ENCODE data around the gene FZR1. TPM values are rescaled to one million over a fixed set of nuclear protein-coding genes. Genes with fewer than 3 reads are reported as not detected.

FZR1 gene
- total RNA-seq, 1 experiment from 2014 or later = 31.1 TPM

DNA sequence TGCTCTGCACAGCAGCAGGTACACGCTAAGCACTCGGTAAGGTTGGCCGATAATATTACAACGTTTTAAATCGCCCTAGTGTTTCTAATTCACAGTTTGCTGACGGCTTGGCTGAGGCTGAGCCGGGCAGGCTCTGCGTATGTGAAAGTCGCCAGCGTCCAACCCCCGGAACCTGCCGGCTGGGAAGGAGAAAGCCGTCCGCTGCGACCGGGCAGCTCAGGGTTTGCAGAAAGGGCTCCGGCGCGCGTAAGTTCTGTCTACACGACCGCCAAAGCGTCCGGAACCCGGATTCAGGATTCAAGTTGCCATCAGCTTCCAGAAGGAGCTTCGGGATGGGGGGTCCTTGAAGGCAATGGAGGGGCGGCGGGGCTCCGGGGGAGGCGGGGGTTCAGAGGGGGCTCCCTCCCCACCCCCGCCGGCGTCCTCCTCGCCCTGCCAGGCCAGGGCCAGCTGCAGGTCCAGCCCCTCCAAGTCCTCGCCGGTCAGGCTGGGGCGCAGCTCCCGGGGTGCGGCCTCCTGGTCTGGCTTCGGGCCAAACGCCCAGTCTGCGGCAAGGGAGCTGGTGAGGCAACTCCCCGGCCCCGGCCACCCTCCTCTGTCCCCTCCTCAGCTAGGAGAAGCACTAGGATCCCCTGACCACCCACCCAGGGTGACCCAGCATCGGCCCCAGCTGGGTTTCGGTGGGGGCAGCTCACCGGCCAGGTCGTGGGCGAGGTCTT lies 23.4 kb upstream of the FZR1 start:
- DNase-seq = no peak
- peaks cover 13% of the 10 kb centered on the region for H3K27me3 ChIP-seq
- H3K4me3 ChIP-seq = no peak overlapping the region
- H3K9me3 ChIP-seq = no peaks in the 10 kb centered on the region
- no peaks in the 10 kb centered on the region for H3K36me3 ChIP-seq

DNA sequence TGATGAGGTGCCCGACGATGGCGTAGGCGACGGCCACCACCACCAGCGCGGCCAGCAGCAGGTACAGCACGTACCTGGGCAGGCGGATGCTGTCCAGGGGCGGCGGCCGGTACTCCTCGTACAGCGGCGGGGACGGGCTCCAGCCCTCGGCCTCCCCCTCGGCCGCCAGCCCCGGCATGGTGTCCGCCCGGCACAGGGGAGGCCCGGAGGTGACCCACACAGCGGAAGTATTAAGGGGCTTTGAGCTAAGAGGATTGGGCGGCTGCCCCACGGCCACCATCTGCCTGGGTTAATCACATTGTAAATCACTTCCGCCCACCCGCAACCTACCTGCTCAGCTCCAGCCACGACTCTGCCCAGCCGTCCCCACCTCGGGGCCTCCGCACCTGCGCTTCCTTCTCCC lies 22.9 kb upstream of the FZR1 start, which contains the start of gene SMIM44:
TSS of gene SMIM44 (minus strand) at position 216 of the 403 bp plus-strand sequence. CDS start at position 178, 38 bp downstream.
- Histone ChIP-seq H3K36me3 (no peaks in the 10 kb centered on the region), H3K4me3 (no peak within 1 kb of the TSS), H3K27me3 (peaks cover 13% of the 10 kb centered on the region), H3K9me3 (no peaks in the 10 kb centered on the region)
- DNase-seq = no peak

DNA sequence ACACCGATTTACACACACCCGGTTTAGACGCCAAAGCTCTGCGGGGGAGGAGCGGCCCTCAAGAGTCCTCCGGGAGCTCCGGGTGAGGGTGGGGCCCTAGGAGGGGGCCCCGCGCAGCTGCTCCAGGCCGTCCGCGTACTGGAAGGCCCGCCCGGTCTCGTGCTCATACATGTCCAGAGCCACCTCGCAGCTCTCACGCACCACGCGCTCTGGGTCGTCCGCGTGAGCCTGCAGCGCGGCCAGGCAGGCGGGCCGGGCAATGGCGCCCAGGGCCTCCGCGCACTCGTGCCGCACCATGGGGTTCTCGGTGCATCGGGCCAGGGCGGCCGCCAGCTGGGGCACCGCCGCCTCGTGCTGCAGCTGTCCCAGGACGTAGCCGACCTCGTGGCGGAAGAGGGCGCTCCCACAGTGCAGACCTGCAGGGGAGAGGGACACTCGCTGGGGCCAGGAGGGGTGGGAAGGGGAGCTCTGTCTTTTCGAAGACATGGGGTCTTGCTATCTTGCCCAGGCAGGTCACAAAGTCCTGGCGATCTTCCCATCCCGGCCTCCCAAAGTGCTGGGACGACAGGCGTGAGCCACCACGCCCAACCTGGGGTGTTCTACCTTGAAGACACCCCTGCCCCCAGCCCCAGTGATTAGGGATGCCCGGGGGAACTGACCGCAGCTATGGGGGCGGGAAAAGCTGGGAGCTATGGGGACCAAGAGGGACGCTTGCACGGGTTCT lies 14.6 kb upstream of the FZR1 start:
- no peaks in the 10 kb centered on the region for H3K9me3 ChIP-seq
- no peak for DNase-seq
- no peaks in the 10 kb centered on the region; the same call in 1 of the 2 replicates for H3K36me3 ChIP-seq
- H3K27me3 ChIP-seq = no peaks in the 10 kb centered on the region
- no peak overlapping the region for H3K4me3 ChIP-seq

DNA sequence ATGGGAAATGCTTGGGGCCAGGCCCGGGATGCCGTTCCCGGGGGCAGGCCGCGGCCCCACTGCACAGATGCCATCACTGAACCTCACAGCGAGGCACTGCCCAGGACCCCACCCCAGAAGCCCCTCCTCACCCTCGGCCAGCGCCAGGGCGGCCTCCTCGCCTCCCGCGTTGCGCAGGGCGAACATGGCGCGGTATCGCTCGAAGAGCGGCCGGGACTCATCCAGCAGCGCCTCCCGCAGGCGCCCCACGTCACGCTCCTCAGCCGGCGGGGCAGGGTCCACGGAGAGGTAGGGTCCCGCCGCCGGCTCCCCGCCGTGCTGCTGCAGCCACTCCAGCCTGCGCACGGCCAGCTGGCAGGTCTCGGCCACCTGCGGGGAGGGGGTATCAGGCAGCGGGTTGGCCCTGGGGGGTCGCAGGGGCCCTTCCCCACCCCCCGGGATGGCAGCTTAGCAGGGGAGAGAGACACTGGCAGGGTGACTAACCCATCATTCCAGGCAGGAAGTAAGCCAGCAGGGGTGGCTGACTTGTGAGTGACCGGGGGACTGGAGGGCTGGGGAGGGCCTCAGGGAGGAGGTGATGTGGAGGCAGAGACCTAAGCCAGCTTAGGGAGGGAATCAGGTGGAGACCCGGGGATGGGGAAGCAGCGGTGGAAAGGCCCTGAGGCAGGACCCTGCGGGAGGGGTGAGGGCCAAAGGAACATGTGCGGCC lies 13.8 kb upstream of the FZR1 start:
- DNase-seq = no peak
- Histone ChIP-seq H3K9me3 (no peaks in the 10 kb centered on the region), H3K36me3 (no peaks in the 10 kb centered on the region; the same call in 1 of the 2 replicates)

DNA sequence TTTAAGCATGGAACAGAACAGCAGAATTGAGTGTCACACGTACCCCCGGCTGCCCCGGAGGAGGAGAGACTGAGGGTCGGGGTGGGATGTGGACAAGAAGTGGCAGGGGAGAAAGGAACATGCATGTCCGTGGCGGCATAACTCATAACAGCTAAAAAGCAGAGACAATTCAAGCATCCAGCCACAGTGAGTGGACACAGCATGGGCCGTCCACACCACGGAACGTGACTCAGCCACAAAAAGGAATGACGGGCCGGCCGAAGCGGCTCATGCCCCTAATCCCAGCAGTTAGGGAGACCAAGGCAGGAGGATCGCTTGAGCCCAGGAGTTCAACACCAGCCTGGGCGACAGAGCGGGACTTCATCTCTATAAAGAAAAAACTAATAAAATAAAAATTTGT lies 13.2 kb upstream of the FZR1 start:
- no peak for DNase-seq
- no peaks in the 10 kb centered on the region; the same call in 1 of the 2 replicates for H3K36me3 ChIP-seq
- H3K27me3 ChIP-seq = no peaks in the 10 kb centered on the region
- no peaks in the 10 kb centered on the region for H3K9me3 ChIP-seq
- no peak overlapping the region for H3K4me3 ChIP-seq

More for the DNA sequence above, 13.8 kb upstream of the FZR1 start:
- Histone ChIP-seq H3K4me3 (no peak overlapping the region), H3K27me3 (no peaks in the 10 kb centered on the region)

DNA sequence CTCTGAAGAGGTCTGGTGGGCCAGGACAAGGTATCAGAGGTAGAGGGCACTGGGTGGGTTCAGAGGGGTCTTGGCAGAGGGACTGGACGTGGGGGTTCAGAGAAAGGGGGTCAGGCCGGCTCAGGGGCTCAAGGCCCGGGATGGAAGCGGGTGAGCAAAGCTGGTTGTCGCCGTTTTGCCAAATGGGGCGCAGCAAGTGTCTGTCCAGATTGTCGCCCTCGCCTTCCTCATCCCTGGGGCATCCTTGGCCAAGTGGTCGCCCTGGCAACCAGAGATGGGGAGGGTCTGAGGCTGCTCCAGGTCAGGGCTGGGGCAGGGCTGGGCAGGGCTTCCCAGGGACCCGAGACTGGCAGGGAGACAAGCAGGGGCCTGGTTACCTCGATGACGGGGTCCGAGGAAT lies 12.5 kb upstream of the FZR1 start:
- Histone ChIP-seq H3K4me3 (no peak overlapping the region), H3K36me3 (no peaks in the 10 kb centered on the region; the same call in 1 of the 2 replicates), H3K9me3 (no peaks in the 10 kb centered on the region), H3K27me3 (no peaks in the 10 kb centered on the region)
- no peak for DNase-seq

DNA sequence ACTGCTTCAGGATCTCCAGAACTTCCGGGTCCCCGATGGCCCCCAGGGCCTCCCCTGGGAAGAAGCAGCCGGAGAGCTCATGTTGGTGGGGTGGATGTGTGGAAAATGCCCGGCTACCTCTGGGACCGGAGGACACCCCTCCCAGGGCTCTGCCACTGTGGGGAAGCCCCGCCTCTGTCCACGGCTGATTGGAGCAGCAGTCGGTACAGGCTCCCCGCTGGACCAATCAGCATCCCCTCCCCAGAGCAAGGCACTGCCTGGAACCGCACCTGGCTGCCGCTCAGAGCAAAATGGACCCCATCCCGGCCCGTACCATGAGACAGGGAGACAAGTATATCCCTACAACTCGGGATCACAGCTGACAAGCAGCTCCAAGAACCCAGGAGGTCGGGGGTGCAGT lies 12.1 kb upstream of the FZR1 start:
- Histone ChIP-seq H3K36me3 (no peaks in the 10 kb centered on the region; the same call in 1 of the 2 replicates), H3K9me3 (no peaks in the 10 kb centered on the region), H3K4me3 (no peak overlapping the region), H3K27me3 (no peaks in the 10 kb centered on the region)
- no peak for DNase-seq

DNA sequence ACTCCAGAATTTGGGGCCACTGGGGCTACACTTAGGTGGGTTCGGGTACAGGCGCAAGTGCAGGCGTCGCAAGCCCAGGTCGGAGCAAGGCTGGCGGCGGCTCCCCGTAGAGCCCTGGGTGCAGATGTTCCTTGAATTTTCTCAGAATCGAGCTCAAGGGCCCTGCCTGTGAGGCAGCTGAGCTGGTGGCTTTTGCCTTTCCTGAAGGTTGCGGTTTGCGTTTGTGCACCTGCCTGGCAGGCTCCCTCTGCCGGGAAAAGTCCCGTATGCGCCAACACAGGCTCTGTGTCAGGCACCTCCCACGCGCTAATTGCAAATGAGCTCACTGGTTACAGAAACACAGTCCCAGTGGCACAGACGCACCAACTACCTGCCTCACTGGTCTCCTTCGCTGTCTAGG lies 11.6 kb upstream of the FZR1 start:
- Histone ChIP-seq H3K9me3 (no peaks in the 10 kb centered on the region), H3K4me3 (no peak overlapping the region)

DNA sequence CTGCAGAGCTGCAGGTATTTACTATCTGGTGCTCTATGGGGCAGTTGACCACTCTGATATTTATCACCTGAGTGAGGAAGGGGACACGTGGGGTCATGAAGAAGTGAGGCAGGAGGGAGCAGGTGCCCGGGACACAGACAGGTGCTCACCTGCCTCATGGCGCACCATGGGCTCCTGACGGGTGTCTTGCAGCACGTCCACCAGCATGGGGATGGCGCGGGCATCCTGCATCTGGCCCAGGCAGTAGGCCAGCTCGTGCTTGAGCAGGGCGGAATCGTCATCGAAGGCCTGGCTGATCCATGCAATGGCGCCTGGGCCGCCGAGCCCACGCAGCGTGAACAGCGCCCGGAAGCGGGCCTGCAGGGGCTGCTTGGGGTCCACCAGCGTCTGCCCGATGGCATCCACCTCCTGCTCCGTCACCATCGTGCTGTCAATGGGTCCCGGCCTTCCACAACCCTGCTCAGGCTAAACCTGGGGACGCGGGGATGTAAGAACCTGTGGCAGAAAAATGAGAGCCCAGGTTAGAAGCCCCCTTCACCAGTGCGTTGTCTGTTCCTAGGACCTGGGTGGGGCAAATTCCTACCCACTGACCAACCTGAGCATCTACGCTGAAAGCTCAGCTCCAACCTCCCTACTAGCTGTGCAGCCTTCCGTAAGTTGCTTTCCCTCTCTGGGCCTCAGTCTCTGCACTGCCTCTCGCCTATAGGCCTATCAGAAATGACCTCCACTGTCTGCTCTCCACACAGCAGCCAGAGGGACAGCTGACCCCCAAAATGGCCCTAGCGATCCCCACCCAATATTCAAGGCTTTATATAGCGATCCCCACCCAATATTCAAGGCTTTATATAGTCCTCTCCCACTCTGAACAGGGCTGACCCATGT lies 9.5 kb upstream of the FZR1 start:
- Histone ChIP-seq H3K27me3 (no peaks in the 10 kb centered on the region), H3K4me3 (no peak overlapping the region), H3K36me3 (no peaks in the 10 kb centered on the region; the same call in 1 of the 2 replicates), H3K9me3 (no peaks in the 10 kb centered on the region)
- DNase-seq = no peak

More for the DNA sequence above, 11.6 kb upstream of the FZR1 start:
- H3K36me3 ChIP-seq = no peaks in the 10 kb centered on the region; the same call in 1 of the 2 replicates
- H3K27me3 ChIP-seq = no peaks in the 10 kb centered on the region
- DNase-seq = no peak

DNA sequence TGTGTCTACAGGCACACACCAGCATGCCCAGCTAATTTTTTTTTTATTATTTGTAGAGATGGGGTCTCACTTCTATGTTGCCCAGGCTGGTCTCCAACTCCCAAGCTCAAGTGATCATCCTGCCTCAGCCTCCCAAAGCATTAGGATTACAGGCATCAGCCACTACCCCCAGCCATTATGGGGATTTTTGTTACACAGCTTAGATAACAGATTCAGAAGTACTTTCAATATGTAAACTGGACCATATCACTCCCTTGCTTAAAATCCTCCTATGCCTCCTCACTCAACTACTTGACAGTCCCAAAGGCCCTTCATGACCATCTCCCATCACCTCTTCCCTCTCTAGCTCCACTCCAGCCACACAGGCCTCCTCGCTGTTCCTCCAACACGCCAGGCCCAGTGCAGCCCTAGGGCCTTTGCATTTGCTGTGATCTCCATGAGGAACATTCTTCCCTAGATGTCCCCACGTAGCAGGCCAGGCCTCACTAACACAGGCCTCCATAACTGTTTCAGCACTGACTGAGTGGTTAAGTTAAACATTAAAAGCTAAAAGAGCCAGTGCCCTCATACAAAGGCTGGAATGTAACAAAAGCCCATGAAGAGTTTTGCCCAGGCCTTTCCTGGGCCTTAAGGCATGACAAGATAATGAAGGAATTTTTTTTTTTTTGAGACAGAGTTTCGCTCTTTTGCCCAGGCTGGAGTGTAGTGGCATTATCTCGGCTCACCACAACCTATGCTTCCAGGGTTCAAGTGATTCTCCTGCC lies 8.2 kb upstream of the FZR1 start:
- DNase-seq = no peak
- Histone ChIP-seq H3K27me3 (no peaks in the 10 kb centered on the region), H3K9me3 (no peaks in the 10 kb centered on the region), H3K36me3 (no peaks in the 10 kb centered on the region; the same call in 1 of the 2 replicates), H3K4me3 (no peak overlapping the region)

DNA sequence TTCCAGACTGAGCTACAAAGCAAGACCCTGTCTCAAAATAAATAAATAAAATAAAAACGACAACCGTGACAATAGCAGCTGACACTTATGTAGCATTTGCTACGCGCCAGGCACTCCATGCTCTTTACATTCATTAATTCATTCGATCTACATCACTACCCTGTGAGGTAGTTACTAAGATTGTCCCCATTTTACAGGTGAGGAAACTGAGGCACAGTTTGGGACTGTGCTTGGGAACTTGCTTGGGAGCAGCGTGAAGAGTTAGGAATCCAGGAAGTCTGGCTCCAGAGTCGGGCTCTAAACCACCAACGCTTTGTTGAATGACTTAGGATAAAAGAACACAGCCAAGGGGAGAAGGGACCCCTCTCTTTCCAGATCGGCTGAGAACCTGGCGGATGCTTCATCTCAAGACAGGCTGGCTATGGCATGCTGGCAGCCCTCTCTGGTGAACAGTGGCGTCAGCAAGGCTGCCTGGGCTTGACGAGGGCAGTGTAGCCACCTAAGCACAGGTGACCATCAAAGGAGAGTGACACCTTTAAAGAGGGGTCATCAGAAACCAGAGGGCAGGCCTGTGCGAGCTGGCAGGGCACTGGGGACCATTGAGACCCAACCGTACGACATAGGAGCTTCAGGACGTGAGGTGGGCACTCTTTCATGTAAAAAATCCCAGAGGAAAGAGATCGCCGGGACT lies 6.2 kb upstream of the FZR1 start:
- H3K4me3 ChIP-seq = peak overlapping the region; percentile 89
- no peak for DNase-seq
- no peaks in the 10 kb centered on the region for H3K27me3 ChIP-seq
- H3K9me3 ChIP-seq = no peaks in the 10 kb centered on the region
- no peaks in the 10 kb centered on the region; the same call in 1 of the 2 replicates for H3K36me3 ChIP-seq

DNA sequence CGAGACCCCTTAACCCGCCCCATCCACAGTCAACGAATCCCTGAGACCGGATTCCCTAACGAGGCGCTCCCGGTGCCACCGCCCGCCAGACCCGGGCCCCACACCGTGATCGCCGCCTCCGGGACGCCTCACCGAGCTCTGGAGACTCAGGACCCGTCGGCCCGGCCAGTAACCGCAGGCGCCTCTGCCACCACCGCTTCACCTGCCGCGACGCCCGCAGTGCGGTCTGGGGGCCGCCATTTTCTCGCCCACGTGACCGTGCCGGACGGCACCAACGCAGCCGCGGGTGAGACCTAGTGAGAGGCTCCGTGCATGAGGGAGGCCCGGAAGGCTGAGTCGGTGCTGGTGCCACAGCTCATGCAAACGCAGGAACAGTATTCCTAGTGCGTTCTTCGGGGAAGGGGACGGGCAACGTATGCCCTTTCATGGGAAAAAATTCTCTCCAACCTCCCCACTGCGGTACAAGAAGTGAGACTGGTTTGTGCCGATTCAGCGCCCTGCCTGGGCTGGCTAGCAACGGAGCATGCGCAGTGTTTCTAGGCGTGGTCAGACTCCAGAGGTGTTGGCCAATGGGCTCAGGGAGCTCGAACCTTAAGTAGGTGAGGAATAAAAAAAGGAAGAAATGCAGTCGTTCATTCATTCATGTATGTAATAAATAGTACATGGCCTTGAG lies 5.5 kb upstream of the FZR1 start, which contains the start of gene DOHH:
TSS of gene DOHH (minus strand) at position 246 of the 673 bp plus-strand sequence. CDS start 3,860 bp downstream, outside the sequence.
- Histone ChIP-seq H3K27me3 (no peaks in the 10 kb centered on the region), H3K4me3 (peak within 1 kb of the TSS; percentile 89), H3K9me3 (no peaks in the 10 kb centered on the region), H3K36me3 (no peaks in the 10 kb centered on the region; the same call in 1 of the 2 replicates)
- peak; percentile 88 for DNase-seq

DNA sequence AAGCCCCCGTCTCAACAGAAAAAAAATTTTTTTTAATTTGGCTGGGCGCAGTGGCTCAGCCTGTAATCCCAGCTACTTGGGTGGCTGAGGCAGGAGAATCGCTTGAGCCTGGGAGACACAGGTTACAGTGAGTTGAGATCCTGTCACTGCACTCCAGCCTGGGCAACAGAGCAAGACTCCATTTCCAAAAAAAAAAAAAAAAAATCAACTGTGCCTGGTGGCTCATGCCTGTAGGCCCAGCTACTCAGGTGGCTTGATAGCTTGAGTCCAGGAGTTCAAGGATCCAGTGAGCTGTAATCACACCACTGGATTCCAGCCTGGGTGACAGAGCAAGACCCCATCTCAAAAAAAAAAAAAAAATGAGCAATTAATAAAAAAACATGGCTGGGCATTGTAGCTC lies 4.3 kb upstream of the FZR1 start:
- no peaks in the 10 kb centered on the region for H3K27me3 ChIP-seq
- DNase-seq = no peak
- no peaks in the 10 kb centered on the region for H3K9me3 ChIP-seq
- no peaks in the 10 kb centered on the region; the same call in 1 of the 2 replicates for H3K36me3 ChIP-seq
- H3K4me3 ChIP-seq = no peak overlapping the region

DNA sequence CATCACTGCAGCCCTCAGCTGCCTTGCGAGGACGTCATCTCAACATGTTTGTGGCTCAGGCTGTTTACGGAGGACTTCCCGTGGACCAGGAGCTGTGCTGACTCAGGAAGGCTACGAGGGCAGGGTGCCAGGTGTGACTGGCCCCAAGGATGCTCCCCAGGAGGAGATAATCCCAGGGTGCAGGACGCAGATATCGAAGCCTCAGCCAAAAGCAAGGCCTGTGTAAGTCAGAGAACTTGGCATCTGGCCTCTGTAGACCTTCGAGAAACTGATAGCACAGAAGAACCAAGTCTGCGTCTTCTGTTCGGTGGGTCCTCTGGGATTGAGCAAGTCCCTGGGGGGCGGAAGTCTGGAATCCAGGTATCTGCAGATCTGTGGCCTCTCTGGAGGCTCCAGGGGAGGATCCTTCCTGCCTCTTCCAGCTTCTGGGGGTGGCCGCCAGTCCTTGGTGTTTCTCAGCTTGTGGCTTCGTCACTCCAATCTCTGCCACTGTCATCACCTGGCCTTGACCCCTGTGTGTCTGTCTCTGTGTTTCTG lies 3.0 kb upstream of the FZR1 start:
- H3K9me3 ChIP-seq = no peaks in the 10 kb centered on the region
- H3K36me3 ChIP-seq = no peaks in the 10 kb centered on the region; the same call in 1 of the 2 replicates
- H3K27me3 ChIP-seq = no peaks in the 10 kb centered on the region
- DNase-seq = peak; percentile 36
- no peak overlapping the region for H3K4me3 ChIP-seq

Data from MG63 (cell line).